Neural cell (in vitro differentiated cells): ENCODE results near the gene ALDH9A1. TPM values are rescaled to one million over a fixed set of nuclear protein-coding genes. Genes with fewer than 3 reads are reported as not detected.

Experiments
- H2AFZ ChIP-seq: fragments of 200-600, 300-800 bp; sonication (generic), shearing (Covaris generic); 2 replicates; pipeline ENCODE4 v1.6.0; 2014; ENCODE audit warnings: low read depth, mild to moderate bottlenecking, antibody characterized with exemption, low read length, moderate library complexity
- H3F3A ChIP-seq: fragments of 200-600 bp; shearing (Covaris generic); 2 replicates; pipeline ENCODE4 v1.6.1; 2016; ENCODE audit warnings: mild to moderate bottlenecking, moderate library complexity, mixed read lengths, antibody characterized with exemption, low read length; ENCODE audit not compliant: insufficient read depth, poor library complexity, severe bottlenecking
- H3K27ac ChIP-seq: fragments of 200-600, 300-800 bp; sonication (generic), shearing (Covaris generic); 2 replicates; pipeline ENCODE4 v1.5.1; 2014; ENCODE audit warnings: mild to moderate bottlenecking, low read length, moderate library complexity
- H3K27me3 ChIP-seq: fragments of 300-800, 200-600 bp; sonication (generic), shearing (Covaris generic); 2 replicates; pipeline ENCODE4 v1.6.0; 2014; ENCODE audit warnings: mild to moderate bottlenecking, low read depth, low read length, moderate library complexity; ENCODE audit not compliant: insufficient read depth
- H3K36me3 ChIP-seq: fragments of 300-800, 200-600 bp; sonication (generic), shearing (Covaris generic); 2 replicates; pipeline ENCODE4 v1.5.1; 2014; ENCODE audit warnings: mild to moderate bottlenecking, antibody characterized with exemption, low read length, moderate library complexity; ENCODE audit not compliant: insufficient read depth
- H3K4me2 ChIP-seq: fragments of 300-800, 200-600 bp; sonication (generic), shearing (Covaris generic); 2 replicates; pipeline ENCODE4 v1.6.0; 2014; ENCODE audit warnings: mild to moderate bottlenecking, low read length
- H3K4me3 ChIP-seq: fragments of 300-800, 200-600 bp; sonication (generic), shearing (Covaris generic); 2 replicates; pipeline ENCODE4 v1.5.1; 2014; ENCODE audit warnings: mild to moderate bottlenecking, low read length, moderate library complexity
- H3K79me2 ChIP-seq: fragments of 200-600 bp; shearing (Covaris generic); replicated peaks from 2 replicates; pipeline ENCODE4 v1.6.0; 2014; ENCODE audit warnings: mild to moderate bottlenecking, low read length, moderate library complexity; ENCODE audit not compliant: insufficient read depth
- H3K9ac ChIP-seq: fragments of 300-800, 200-600 bp; sonication (generic), shearing (Covaris generic); 2 replicates; pipeline ENCODE4 v1.6.1; 2016; ENCODE audit warnings: mild to moderate bottlenecking, low read length, mixed read lengths
- H3K9me2 ChIP-seq: fragments of 200-600 bp; shearing (Covaris generic); 2 replicates; pipeline ENCODE4 v1.6.1; 2016; ENCODE audit warnings: mild to moderate bottlenecking, low read length, mixed read lengths; ENCODE audit not compliant: insufficient read depth
- H3K9me3 ChIP-seq: fragments of 200-600, 300-800 bp; sonication (generic), shearing (Covaris generic); 2 replicates; pipeline ENCODE4 v1.6.1; 2016; ENCODE audit warnings: mild to moderate bottlenecking, mixed run types, low read length, moderate library complexity, mixed read lengths
- H4K20me1 ChIP-seq: fragments of 200-600 bp; shearing (Covaris generic); 2 replicates; pipeline ENCODE4 v1.6.1; 2016; ENCODE audit warnings: mild to moderate bottlenecking, mixed run types; ENCODE audit not compliant: insufficient read depth
- CTCF ChIP-seq: fragments of 450-650 bp; IDR thresholded peaks from 2 replicates; pipeline ENCODE4 v1.5.1; 2014; ENCODE audit warnings: antibody characterized with exemption, mild to moderate bottlenecking, moderate library complexity; ENCODE audit not compliant: poor library complexity, severe bottlenecking
- EP300 ChIP-seq: fragments of 450-650 bp; conservative IDR thresholded peaks from 2 replicates; pipeline ENCODE4 v1.6.1; 2014; ENCODE audit warnings: antibody characterized with exemption, mild to moderate bottlenecking, moderate library complexity; ENCODE audit not compliant: poor library complexity, severe bottlenecking
- EZH2 ChIP-seq: fragments of 200-600, 300-800 bp; shearing (Covaris generic), sonication (generic); IDR thresholded peaks from 2 replicates; pipeline ENCODE4 v1.6.1; 2014; ENCODE audit warnings: antibody characterized with exemption, low read length, borderline replicate concordance, mild to moderate bottlenecking; ENCODE audit not compliant: insufficient read depth, poor library complexity, severe bottlenecking
- MXI1 ChIP-seq: fragments of 450-650 bp; conservative IDR thresholded peaks from 2 replicates; pipeline ENCODE4 v1.6.1; 2014; ENCODE audit warnings: antibody characterized with exemption, mild to moderate bottlenecking; ENCODE audit not compliant: poor library complexity, severe bottlenecking
- POLR2AphosphoS5 ChIP-seq: IDR thresholded peaks from 2 replicates; pipeline ENCODE4 v1.6.1; 2012
- RAD21 ChIP-seq: fragments of 450-650 bp; conservative IDR thresholded peaks from 2 replicates; pipeline ENCODE4 v1.6.1; 2014; ENCODE audit warnings: antibody characterized with exemption, mild to moderate bottlenecking, moderate library complexity
- REST ChIP-seq: IDR thresholded peaks from 2 replicates; pipeline ENCODE4 v1.6.1; 2012; ENCODE audit warnings: borderline replicate concordance
- TAF1 ChIP-seq: IDR thresholded peaks from 2 replicates; pipeline ENCODE4 v1.6.1; 2012; ENCODE audit warnings: low read depth
- polyA plus RNA-seq: library from polyadenylated mRNA; depleted of rRNA; stranded (reverse); fragments of >200 nt; gene quantifications from 2 replicates; pipeline ENCODE4 v1.2.3, GENCODE V29; 2014

ALDH9A1 gene
- polyA plus RNA-seq, 1 donor from 2014 or later, result 25.5 TPM

DNA sequence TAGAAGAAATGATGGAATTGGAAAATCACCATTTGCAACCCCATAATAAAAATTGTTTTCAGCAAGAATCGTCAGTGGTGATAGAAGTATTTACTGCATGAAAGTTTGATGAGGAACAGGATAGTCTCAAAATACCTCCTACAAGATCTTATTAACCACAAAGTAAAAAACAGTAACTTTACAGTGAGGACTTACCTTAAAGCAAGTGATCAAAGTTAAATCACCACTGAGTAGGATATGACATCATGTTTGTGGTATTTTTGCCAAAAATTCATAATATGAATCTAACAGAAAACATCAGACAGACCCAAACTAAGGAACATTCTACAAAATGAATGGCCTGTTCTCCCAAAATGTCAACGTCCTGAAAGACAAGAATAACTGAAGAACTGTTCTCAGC lies 19.9 kb downstream of the ALDH9A1 start:
- H4K20me1 ChIP-seq, result no peaks in the 10 kb centered on the region
- H3K4me2 ChIP-seq, result no peak overlapping the region
- H3K4me3 ChIP-seq, result no peak overlapping the region
- H3K27me3 ChIP-seq, result no peaks in the 10 kb centered on the region
- H3K27ac ChIP-seq, result no peak overlapping the region
- H3K9ac ChIP-seq, result no peak overlapping the region
- TF ChIP-seq POLR2AphosphoS5 (no peak), TAF1 (no peak)
- no peaks in the 10 kb centered on the region for H3F3A ChIP-seq
- H3K36me3 ChIP-seq, result peaks cover 5% of the 10 kb centered on the region
- H3K9me3 ChIP-seq, result no peaks in the 10 kb centered on the region
- H3K9me2 ChIP-seq, result no peaks in the 10 kb centered on the region
- H3K79me2 ChIP-seq, result peaks cover 2% of the 10 kb centered on the region
- H2AFZ ChIP-seq, result no peak overlapping the region

GRCh38 chr1:165675794-165676193 lies 22.6 kb downstream of the ALDH9A1 start:
- Histone ChIP-seq H3K9me3 (no peaks in the 10 kb centered on the region), H3K4me3 (no peak overlapping the region), H3K36me3 (no peaks in the 10 kb centered on the region)

More at GRCh38 chr1:165675794-165676193, 22.6 kb downstream of the ALDH9A1 start:
- no peak overlapping the region for H2AFZ ChIP-seq
- no peak overlapping the region for H3K4me2 ChIP-seq
- H4K20me1 ChIP-seq, result no peaks in the 10 kb centered on the region
- H3K9ac ChIP-seq, result no peak overlapping the region
- no peaks in the 10 kb centered on the region for H3F3A ChIP-seq
- H3K27me3 ChIP-seq, result no peaks in the 10 kb centered on the region
- TF ChIP-seq EZH2, result no peak
- no peak for TF ChIP-seq MXI1
- TF ChIP-seq POLR2AphosphoS5, result no peak
- TF ChIP-seq REST, result no peak
- no peak for TF ChIP-seq CTCF
- TF ChIP-seq EP300, result no peak
- TF ChIP-seq RAD21, result no peak
- H3K9me2 ChIP-seq, result no peaks in the 10 kb centered on the region
- no peak overlapping the region for H3K27ac ChIP-seq
- H3K79me2 ChIP-seq, result no peaks in the 10 kb centered on the region
